Neutrophil (primary cell): ENCODE measurements around the gene VPS8.

Experiments used
- H3K27ac ChIP-seq: fragments of 200-600 bp; sonication (generic); 2 replicates; pipeline ENCODE4 v1.5.1; 2016; ENCODE audit warnings: mild to moderate bottlenecking, moderate library complexity
- H3K27me3 ChIP-seq: fragments of 200-600 bp; sonication (generic); 2 replicates; pipeline ENCODE4 v1.6.0; 2016; ENCODE audit warnings: mild to moderate bottlenecking
- H3K36me3 ChIP-seq: fragments of 200-600 bp; sonication (generic); 2 replicates; pipeline ENCODE4 v1.5.1; 2017
- H3K4me1 ChIP-seq, 2 experiments: fragments of 200-600 bp in 1 of 2; sonication (generic) in 1 of 2; 1 replicate in 1 of 2; 2 replicates in 1 of 2; pipeline versions ENCODE4 v1.5.1 to v1.6.1; 2013 to 2016; ENCODE audit warnings: low read depth in 1 of 2, low read length in 1 of 2, mild to moderate bottlenecking in 1 of 2, moderate library complexity in 1 of 2; ENCODE audit not compliant: control insufficient read depth in 1 of 2, insufficient read depth in 1 of 2
- H3K4me3 ChIP-seq, 2 experiments: fragments of 200-600 bp in 1 of 2; sonication (generic) in 1 of 2; 1 replicate in 1 of 2; 2 replicates in 1 of 2; pipeline ENCODE4 v1.5.1; 2013 to 2016; ENCODE audit warnings: low read depth in 1 of 2, low read length in 1 of 2, mild to moderate bottlenecking in 1 of 2, moderate library complexity in 1 of 2
- H3K9me3 ChIP-seq: fragments of 200-600 bp; sonication (generic); 2 replicates; pipeline ENCODE4 v1.5.1; 2016
- TF ChIP-seq, protein P1 (sequence below): fragments of 200-600 bp; sonication (generic); IDR thresholded peaks from 2 replicates; pipeline ENCODE4 v1.5.1; 2016; ENCODE audit warnings: antibody characterized with exemption

Gene VPS8

DNA sequence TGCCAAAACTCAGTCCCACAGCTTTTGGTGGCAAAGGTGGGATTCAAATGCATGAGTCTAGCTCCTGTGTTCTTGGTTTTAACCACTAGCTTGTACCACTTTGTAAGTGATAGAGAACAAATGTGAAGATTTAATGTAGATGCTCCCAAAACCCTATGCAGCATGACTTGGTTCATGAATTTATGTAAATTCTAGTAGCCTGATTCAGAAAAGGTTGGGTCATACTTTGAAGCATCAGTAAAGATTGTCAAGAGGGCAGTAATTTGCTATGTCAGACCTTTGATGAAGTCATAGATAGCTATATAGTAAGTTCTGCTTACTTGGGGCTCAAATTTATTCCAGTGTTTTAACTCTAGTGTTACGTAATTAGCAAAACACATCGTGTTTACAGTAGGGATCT lies 75.6 kb downstream of the VPS8 start:
- peaks cover 86% of the 10 kb centered on the region for H3K36me3 ChIP-seq
- TF ChIP-seq, protein P1, sequence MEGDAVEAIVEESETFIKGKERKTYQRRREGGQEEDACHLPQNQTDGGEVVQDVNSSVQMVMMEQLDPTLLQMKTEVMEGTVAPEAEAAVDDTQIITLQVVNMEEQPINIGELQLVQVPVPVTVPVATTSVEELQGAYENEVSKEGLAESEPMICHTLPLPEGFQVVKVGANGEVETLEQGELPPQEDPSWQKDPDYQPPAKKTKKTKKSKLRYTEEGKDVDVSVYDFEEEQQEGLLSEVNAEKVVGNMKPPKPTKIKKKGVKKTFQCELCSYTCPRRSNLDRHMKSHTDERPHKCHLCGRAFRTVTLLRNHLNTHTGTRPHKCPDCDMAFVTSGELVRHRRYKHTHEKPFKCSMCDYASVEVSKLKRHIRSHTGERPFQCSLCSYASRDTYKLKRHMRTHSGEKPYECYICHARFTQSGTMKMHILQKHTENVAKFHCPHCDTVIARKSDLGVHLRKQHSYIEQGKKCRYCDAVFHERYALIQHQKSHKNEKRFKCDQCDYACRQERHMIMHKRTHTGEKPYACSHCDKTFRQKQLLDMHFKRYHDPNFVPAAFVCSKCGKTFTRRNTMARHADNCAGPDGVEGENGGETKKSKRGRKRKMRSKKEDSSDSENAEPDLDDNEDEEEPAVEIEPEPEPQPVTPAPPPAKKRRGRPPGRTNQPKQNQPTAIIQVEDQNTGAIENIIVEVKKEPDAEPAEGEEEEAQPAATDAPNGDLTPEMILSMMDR = no peak
- H3K27ac ChIP-seq = no peak overlapping the region
- no peaks in the 10 kb centered on the region for H3K9me3 ChIP-seq
- no peak overlapping the region for H3K4me3 ChIP-seq
- H3K4me1 ChIP-seq = no peaks in the 10 kb centered on the region
- no peaks in the 10 kb centered on the region for H3K27me3 ChIP-seq

DNA sequence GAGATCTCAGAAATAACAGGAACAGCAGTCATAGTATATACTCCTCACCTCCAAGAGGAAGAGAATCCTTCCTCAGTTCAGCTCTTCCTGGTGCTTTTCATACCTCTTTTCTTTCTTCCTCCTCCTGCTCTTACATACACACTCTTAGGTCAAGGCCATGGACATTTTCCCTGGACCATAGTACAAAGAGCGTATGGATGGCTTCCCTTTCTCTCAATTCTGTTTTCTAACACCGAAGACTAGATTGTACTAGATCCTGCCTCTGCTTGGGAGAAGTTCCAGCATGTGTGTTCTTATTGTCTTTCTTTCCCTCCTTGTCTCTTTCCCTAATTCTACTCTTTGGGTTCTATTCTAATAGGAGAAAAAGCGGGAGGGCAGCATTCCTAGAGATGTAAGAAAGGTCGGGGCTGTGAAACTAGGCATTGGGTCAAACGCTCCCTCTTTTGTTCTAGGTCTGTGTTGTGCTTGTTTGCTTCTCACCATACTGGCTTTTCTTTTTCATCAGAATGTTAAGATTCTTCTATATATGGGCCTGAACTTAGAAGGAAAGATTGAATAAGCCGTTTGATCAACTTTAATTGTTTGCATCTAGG lies 77.4 kb downstream of the VPS8 start:
- no peaks in the 10 kb centered on the region for H3K4me1 ChIP-seq
- H3K36me3 ChIP-seq = peaks cover 85% of the 10 kb centered on the region
- no peak overlapping the region for H3K4me3 ChIP-seq
- H3K27ac ChIP-seq = no peak overlapping the region
- no peaks in the 10 kb centered on the region for H3K27me3 ChIP-seq
- H3K9me3 ChIP-seq = no peaks in the 10 kb centered on the region
- TF ChIP-seq, protein P1 = no peak

DNA sequence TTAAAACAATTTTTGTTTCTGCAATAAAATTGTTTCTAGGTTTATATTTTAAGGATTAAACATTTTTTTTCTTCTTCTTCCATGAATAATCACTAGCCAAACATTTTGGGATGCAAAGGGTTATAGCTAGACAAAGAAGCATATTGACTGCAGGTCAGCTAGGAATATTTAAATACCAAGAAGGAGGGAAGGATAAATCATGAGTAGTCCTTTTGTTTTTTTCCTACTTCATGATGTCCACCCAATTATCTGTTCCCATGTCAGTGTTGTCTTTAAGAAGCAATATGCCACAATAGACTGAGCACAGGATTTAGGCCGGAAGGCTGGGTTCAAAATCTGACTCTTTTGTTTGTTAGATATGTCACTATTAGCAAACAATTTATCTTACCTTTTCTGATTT lies 82.1 kb downstream of the VPS8 start:
- TF ChIP-seq, protein P1 = no peak
- H3K27me3 ChIP-seq = no peaks in the 10 kb centered on the region
- H3K36me3 ChIP-seq = peaks cover 73% of the 10 kb centered on the region
- H3K4me3 ChIP-seq = no peak overlapping the region
- no peak overlapping the region for H3K27ac ChIP-seq
- H3K4me1 ChIP-seq = no peaks in the 10 kb centered on the region
- no peaks in the 10 kb centered on the region for H3K9me3 ChIP-seq

DNA sequence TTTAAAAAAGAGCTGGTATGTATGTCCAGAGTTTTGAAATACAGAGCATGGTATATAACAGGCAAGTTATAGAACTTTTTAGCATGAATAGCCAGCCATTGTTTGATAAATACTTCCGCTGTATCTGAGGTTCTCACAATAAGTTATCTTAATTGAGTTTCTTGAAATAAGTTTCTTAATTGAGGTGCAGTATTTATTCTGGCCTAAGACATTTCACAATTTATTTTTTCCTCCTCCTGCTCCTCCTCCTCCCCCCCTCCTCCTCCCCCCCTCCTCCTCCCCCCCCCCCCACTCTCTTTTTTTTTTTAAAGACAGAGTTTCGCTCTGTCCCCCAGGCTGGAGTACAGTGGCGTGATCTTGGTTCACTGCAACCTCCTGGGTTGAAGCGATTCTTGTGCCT lies 83.4 kb downstream of the VPS8 start:
- H3K9me3 ChIP-seq = no peaks in the 10 kb centered on the region
- H3K27ac ChIP-seq = no peak overlapping the region
- H3K27me3 ChIP-seq = no peaks in the 10 kb centered on the region
- H3K36me3 ChIP-seq = peaks cover 78% of the 10 kb centered on the region
- no peaks in the 10 kb centered on the region for H3K4me1 ChIP-seq
- H3K4me3 ChIP-seq = no peak overlapping the region
- TF ChIP-seq, protein P1 = no peak

DNA sequence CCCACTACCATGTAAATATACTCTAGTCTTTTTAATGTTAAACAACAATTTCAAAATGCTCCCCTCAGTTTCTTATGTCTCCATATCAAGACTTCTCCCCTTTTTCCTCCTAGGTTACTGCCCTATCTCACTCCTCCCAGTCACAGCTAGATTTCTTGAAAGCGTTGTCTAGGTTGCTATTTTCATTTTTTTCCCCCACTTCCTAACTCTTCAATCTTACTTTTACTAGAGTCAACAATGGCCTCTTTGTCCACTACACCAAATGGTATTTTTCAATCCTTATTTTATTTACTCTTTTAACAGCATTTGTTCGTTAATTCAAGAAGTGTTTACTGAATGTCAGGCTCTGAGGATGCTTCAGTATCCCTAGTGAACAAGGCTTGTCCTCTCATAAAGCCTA lies 84.4 kb downstream of the VPS8 start:
- TF ChIP-seq, protein P1 = no peak
- Histone ChIP-seq H3K4me1 (no peaks in the 10 kb centered on the region), H3K4me3 (no peak overlapping the region), H3K27me3 (no peaks in the 10 kb centered on the region), H3K36me3 (peaks cover 73% of the 10 kb centered on the region), H3K9me3 (no peaks in the 10 kb centered on the region), H3K27ac (no peak overlapping the region)
